Muscle layer of duodenum (tissue), 2 donors: Measurements from ENCODE around the gene PTPRT.
"Not testable (repeated sequence)": the region's sequence is repeated elsewhere in the genome, so short reads cannot be mapped to it uniquely, and the experiment has no call there.

ENCODE experiments used
- H3K27ac ChIP-seq: one replicate; pipeline ENCODE4 v1.7.0; 2013; ENCODE audit warnings: mild to moderate bottlenecking, low read length
- H3K27me3 ChIP-seq: one replicate; pipeline ENCODE4 v1.7.0; 2013; ENCODE audit warnings: low read depth, mild to moderate bottlenecking, control low read depth, low read length
- H3K36me3 ChIP-seq, 2 donors: one replicate each; pipeline ENCODE4 v1.7.0; 2013; ENCODE audit warnings: low read length in 2 of 2, control low read depth in 1 of 2, mild to moderate bottlenecking in 1 of 2; ENCODE audit not compliant: insufficient read depth in 2 of 2, control insufficient read depth in 1 of 2
- H3K4me1 ChIP-seq, 2 donors: one replicate each; pipeline ENCODE4 v1.7.0; 2013; ENCODE audit warnings: low read length in 2 of 2, mild to moderate bottlenecking in 2 of 2, control low read depth in 1 of 2, moderate library complexity in 1 of 2; ENCODE audit not compliant: insufficient read depth in 2 of 2, control insufficient read depth in 1 of 2
- H3K4me3 ChIP-seq, 2 donors: one replicate each; pipeline ENCODE4 v1.7.0; 2013; ENCODE audit warnings: low read length in 2 of 2, low read depth in 1 of 2, mild to moderate bottlenecking in 1 of 2
- H3K9me3 ChIP-seq, 2 donors: one replicate each; pipeline ENCODE4 v1.7.0; 2013; ENCODE audit warnings: low read length in 2 of 2, control low read depth in 1 of 2, mild to moderate bottlenecking in 1 of 2; ENCODE audit not compliant: control insufficient read depth in 1 of 2
- donor health status: healthy.

PTPRT gene

GRCh38 chr20:42941629-42942028, 248.1 kb downstream of the PTPRT start:
- no peaks in the 10 kb centered on the region for H3K27me3 ChIP-seq
- H3K27ac ChIP-seq: no peak overlapping the region
- no peaks in the 10 kb centered on the region for H3K36me3 ChIP-seq
- no peak overlapping the region for H3K4me3 ChIP-seq
- no peaks in the 10 kb centered on the region for H3K9me3 ChIP-seq
- peaks cover 0 to 4% of the 10 kb centered on the region in 2 donors for H3K4me1 ChIP-seq

DNA sequence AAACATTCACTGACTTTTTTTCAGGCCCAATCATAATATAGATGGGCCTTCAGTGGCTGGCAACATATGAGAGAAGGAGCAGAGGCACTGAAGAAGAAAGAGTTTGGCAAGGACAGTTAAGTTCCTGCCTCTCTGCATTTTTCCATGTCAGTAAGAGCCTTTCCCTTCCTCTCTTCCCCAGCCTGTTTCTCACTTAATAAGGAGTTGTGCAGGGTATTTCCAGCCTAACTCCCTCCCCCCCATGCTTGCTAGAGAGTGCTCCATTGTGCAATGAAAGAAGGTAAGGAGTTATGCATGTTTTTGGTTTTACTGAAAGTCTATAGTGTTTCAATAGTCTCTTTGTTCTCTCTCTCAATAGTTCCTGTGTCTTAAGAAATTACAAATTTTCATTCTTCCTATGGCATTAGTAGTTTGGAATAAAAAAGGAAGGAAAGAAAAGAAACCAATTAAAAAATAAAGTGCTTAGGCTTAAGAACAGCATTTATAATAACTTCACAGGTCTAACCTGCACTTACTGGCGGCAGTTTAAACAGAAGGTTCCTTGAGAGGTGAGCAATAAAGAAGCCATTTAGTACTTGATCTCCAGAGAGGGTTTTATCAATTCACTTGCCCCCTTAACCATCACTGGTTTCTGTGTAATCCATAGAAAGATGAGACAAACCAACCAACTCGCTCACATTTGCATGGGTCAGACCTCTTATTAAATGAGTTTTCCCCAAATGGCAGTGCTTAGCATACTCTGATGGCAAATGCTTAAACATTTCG, 251.1 kb downstream of the PTPRT start:
- Histone ChIP-seq H3K27ac (no peak overlapping the region), H3K4me3 (no peak overlapping the region), H3K4me1 (peaks cover 0 to 4% of the 10 kb centered on the region in 2 donors), H3K9me3 (no peaks in the 10 kb centered on the region), H3K36me3 (no peaks in the 10 kb centered on the region), H3K27me3 (no peaks in the 10 kb centered on the region)

- no peaks in the 10 kb centered on the region for H3K9me3 ChIP-seq
- H3K4me1 ChIP-seq: peaks cover 0 to 4% of the 10 kb centered on the region in 2 donors
- no peak overlapping the region for H3K27ac ChIP-seq
- H3K4me3 ChIP-seq: no peak overlapping the region
- H3K36me3 ChIP-seq: no peaks in the 10 kb centered on the region
- no peaks in the 10 kb centered on the region for H3K27me3 ChIP-seq
Measured at GRCh38 chr20:42936482-42936881, 253.2 kb downstream of the PTPRT start.

GRCh38 chr20:42924215-42924614, 265.5 kb downstream of the PTPRT start:
- no peak overlapping the region for H3K27ac ChIP-seq
- H3K36me3 ChIP-seq: no peaks in the 10 kb centered on the region
- no peak overlapping the region for H3K4me3 ChIP-seq
- no peaks in the 10 kb centered on the region for H3K4me1 ChIP-seq
- H3K9me3 ChIP-seq: no peaks in the 10 kb centered on the region
- no peaks in the 10 kb centered on the region for H3K27me3 ChIP-seq

- Histone ChIP-seq H3K27ac (no peak overlapping the region), H3K36me3 (no peaks in the 10 kb centered on the region), H3K4me3 (no peak overlapping the region), H3K27me3 (no peaks in the 10 kb centered on the region), H3K4me1 (no peaks in the 10 kb centered on the region), H3K9me3 (no peaks in the 10 kb centered on the region)
Measured at GRCh38 chr20:42923348-42923918, 266.3 kb downstream of the PTPRT start.

DNA sequence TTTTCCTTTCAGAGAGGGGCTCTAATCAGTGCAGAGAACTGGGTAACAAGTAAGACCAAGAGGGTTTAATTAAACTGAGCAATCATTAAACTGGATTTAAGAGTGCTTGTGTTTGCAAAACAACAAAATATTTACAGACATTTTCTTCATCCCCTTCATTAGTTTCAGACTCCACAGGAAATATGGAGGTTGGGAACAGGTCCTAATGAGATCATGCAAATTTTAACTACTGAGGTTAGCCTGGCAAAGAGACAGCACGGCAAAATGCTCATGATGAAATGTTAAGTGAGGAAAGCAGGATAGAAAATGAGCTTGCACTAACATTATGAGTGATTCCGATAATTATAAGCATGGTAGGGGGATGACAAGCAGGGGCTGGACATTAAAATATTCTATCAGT, 268.9 kb downstream of the PTPRT start:
- H3K36me3 ChIP-seq: no peaks in the 10 kb centered on the region
- no peaks in the 10 kb centered on the region for H3K9me3 ChIP-seq
- no peaks in the 10 kb centered on the region for H3K27me3 ChIP-seq
- no peak overlapping the region for H3K4me3 ChIP-seq
- H3K27ac ChIP-seq: no peak overlapping the region
- H3K4me1 ChIP-seq: no peaks in the 10 kb centered on the region

GRCh38 chr20:42919316-42919715, 270.4 kb downstream of the PTPRT start:
- H3K4me1 ChIP-seq: no peaks in the 10 kb centered on the region
- no peaks in the 10 kb centered on the region for H3K9me3 ChIP-seq
- no peaks in the 10 kb centered on the region for H3K36me3 ChIP-seq
- no peak overlapping the region for H3K27ac ChIP-seq
- H3K27me3 ChIP-seq: no peaks in the 10 kb centered on the region
- no peak overlapping the region for H3K4me3 ChIP-seq

GRCh38 chr20:42915081-42915480, 274.6 kb downstream of the PTPRT start:
- no peaks in the 10 kb centered on the region for H3K27me3 ChIP-seq
- H3K27ac ChIP-seq: no peak overlapping the region
- no peaks in the 10 kb centered on the region for H3K4me1 ChIP-seq
- H3K9me3 ChIP-seq: no peaks in the 10 kb centered on the region
- H3K4me3 ChIP-seq: no peak overlapping the region
- no peaks in the 10 kb centered on the region for H3K36me3 ChIP-seq

DNA sequence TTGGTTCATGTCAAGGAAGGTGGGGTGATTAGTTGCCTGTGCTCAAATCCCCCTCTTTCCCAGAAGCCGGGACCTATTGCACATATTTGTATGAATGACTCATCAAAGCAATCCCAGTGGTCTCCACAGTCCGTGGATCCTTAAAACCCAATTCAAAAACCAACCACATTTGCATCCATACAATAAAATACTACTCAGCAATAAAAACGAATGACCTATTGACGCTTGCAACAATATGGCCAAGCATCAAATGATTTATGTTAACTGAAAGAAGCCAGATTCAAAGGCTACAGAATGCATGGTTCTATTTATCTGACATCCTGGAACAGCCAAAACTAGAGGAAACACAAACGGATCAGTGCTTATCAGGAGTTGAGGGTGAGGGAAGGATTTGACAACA, 275.4 kb downstream of the PTPRT start:
- no peaks in the 10 kb centered on the region for H3K9me3 ChIP-seq
- H3K27ac ChIP-seq: no peak overlapping the region

GRCh38 chr20:42910808-42911207, 278.9 kb downstream of the PTPRT start:
- H3K27me3 ChIP-seq, H3K9me3 ChIP-seq, H3K4me1 ChIP-seq, H3K36me3 ChIP-seq, H3K27ac ChIP-seq, H3K4me3 ChIP-seq: not testable (repeated sequence)

More for the DNA sequence above, 275.4 kb downstream of the PTPRT start:
- Histone ChIP-seq H3K4me3 (no peak overlapping the region), H3K36me3 (no peaks in the 10 kb centered on the region), H3K4me1 (no peaks in the 10 kb centered on the region), H3K27me3 (no peaks in the 10 kb centered on the region)

- Histone ChIP-seq H3K9me3 (no peaks in the 10 kb centered on the region), H3K27me3 (no peaks in the 10 kb centered on the region), H3K4me3 (no peak overlapping the region), H3K4me1 (no peaks in the 10 kb centered on the region), H3K27ac (no peak overlapping the region), H3K36me3 (no peaks in the 10 kb centered on the region)
Measured at GRCh38 chr20:42907730-42908129, 282.0 kb downstream of the PTPRT start.

DNA sequence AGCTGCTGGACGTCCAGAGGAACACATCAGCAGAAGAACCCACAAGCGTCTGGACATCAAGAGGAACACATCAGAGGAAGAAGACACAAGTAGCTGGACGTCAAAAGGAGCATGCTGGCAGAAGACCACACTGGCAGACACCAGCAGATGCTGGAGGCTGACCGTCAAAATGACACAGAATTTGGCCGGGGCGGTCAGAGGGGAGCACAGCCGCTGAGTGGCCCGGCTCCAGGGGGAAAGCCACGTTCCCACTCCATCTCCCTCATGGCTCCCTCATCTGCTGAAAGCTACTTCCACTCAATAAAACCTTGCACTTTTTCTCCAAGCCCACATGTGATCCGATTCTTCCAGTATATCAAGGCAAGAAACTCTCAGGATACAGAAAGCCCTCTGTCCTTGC, 283.6 kb downstream of the PTPRT start:
- Histone ChIP-seq H3K4me1 (no peaks in the 10 kb centered on the region), H3K27me3 (no peaks in the 10 kb centered on the region), H3K27ac (no peak overlapping the region), H3K36me3 (no peaks in the 10 kb centered on the region), H3K4me3 (no peak overlapping the region), H3K9me3 (no peaks in the 10 kb centered on the region)
